Brain microvascular endothelial cell (primary cell): ENCODE measurements around the gene CAMTA1.

Experiments used
- DNase-seq: peaks from one replicate; pipeline ENCODE4 v3.0.0-alpha.2; 2020
- H3K27ac ChIP-seq: fragments of 250-450 bp; sonication (Bioruptor Pico); 2 replicates; pipeline ENCODE4 v1.5.1; 2020; ENCODE audit warnings: mild to moderate bottlenecking, moderate library complexity
- H3K27me3 ChIP-seq: fragments of 250-450 bp; sonication (Bioruptor Pico); replicated peaks from 2 replicates; pipeline ENCODE4 v1.5.1; 2020; ENCODE audit warnings: mild to moderate bottlenecking
- H3K36me3 ChIP-seq: fragments of 250-450 bp; sonication (Bioruptor Pico); replicated peaks from 2 replicates; pipeline ENCODE4 v1.5.1; 2020; ENCODE audit warnings: mild to moderate bottlenecking
- H3K4me3 ChIP-seq: 2 replicates; pipeline ENCODE4 v1.5.1; 2011; ENCODE audit warnings: low read depth, mild to moderate bottlenecking, control low read depth, low read length, moderate library complexity
- CTCF ChIP-seq: IDR thresholded peaks from 2 replicates; pipeline ENCODE4 v1.5.1; 2011; ENCODE audit warnings: low read depth, mild to moderate bottlenecking, moderate library complexity, low read length, control low read depth, inconsistent platforms; ENCODE audit errors: missing control alignments
- in situ Hi-C: cut with HindIII; loops from 2 replicates; pipeline ENCODE4 v1.10.0; 2017; ENCODE audit warnings: low sequenced_read_pairs, low pct_ligation_motif_present

CAMTA1 gene

GRCh38 chr1:7543718-7544090 is 758.5 kb downstream of the CAMTA1 start:
- TF ChIP-seq CTCF: no peak
- Histone ChIP-seq H3K4me3 (no peak overlapping the region), H3K36me3 (no peaks in the 10 kb centered on the region), H3K27ac (no peak overlapping the region), H3K27me3 (no peaks in the 10 kb centered on the region)
- DNase-seq: no peak
- in situ Hi-C loops: no loop called here

GRCh38 chr1:7549277-7550161 is 764.3 kb downstream of the CAMTA1 start:
- Histone ChIP-seq H3K27ac (no peak overlapping the region), H3K36me3 (no peaks in the 10 kb centered on the region)
- DNase-seq: peak; percentile 65

GRCh38 chr1:7550261-7550865 is 765.1 kb downstream of the CAMTA1 start:
- in situ Hi-C loops: no loop called here
- DNase-seq: no peak
- Histone ChIP-seq H3K36me3 (no peaks in the 10 kb centered on the region), H3K4me3 (no peak overlapping the region), H3K27ac (no peak overlapping the region), H3K27me3 (no peaks in the 10 kb centered on the region)
- no peak for TF ChIP-seq CTCF

More at GRCh38 chr1:7549277-7550161, 764.3 kb downstream of the CAMTA1 start:
- Histone ChIP-seq H3K27me3 (no peaks in the 10 kb centered on the region), H3K4me3 (no peak overlapping the region)
- TF ChIP-seq CTCF: no peak
- in situ Hi-C loops: no loop called here

- H3K4me3 ChIP-seq: no peak overlapping the region
- DNase-seq: no peak
- no peaks in the 10 kb centered on the region for H3K36me3 ChIP-seq
- no peak for TF ChIP-seq CTCF
- in situ Hi-C loops: no loop called here
- H3K27me3 ChIP-seq: no peaks in the 10 kb centered on the region
- H3K27ac ChIP-seq: no peak overlapping the region
Observed at GRCh38 chr1:7550981-7551380, 765.7 kb downstream of the CAMTA1 start.

GRCh38 chr1:7551442-7551841 is 766.2 kb downstream of the CAMTA1 start:
- DNase-seq: no peak
- in situ Hi-C loops: no loop called here

More at GRCh38 chr1:7551442-7551841, 766.2 kb downstream of the CAMTA1 start:
- H3K27ac ChIP-seq: no peak overlapping the region
- no peaks in the 10 kb centered on the region for H3K27me3 ChIP-seq
- H3K4me3 ChIP-seq: no peak overlapping the region
- TF ChIP-seq CTCF: no peak
- H3K36me3 ChIP-seq: no peaks in the 10 kb centered on the region
